Spleen (tissue), 11 donors: ENCODE data around the gene CYB5D1. TPM values are rescaled to one million over a fixed set of nuclear protein-coding genes. Genes with fewer than 3 reads are reported as not detected.

ENCODE experiments used
- DNase-seq: peaks from one replicate; pipeline ENCODE4 v3.0.0-alpha.2; 2020
- H3K27ac ChIP-seq, 8 donors: fragments of 200-600 bp; sonication (generic) in 7 of 8; 1 replicate in 4 of 8; 2 replicates in 4 of 8; pipeline versions ENCODE4 v1.5.0 to v1.8.0; 2016 to 2021; ENCODE audit warnings: inconsistent platforms in 4 of 8, mild to moderate bottlenecking in 4 of 8, moderate library complexity in 1 of 8
- H3K27me3 ChIP-seq, 7 donors: fragments of 200-600 bp; sonication (generic) in 6 of 7; replicated peaks in 1 of 7; 1 replicate in 4 of 7; 2 replicates in 3 of 7; pipeline versions ENCODE4 v1.5.0 to v1.8.0; 2016 to 2021; ENCODE audit warnings: inconsistent platforms in 3 of 7, mild to moderate bottlenecking in 1 of 7
- H3K36me3 ChIP-seq, 6 donors: fragments of 200-600 bp; sonication (generic) in 5 of 6; 1 replicate in 4 of 6; 2 replicates in 2 of 6; pipeline versions ENCODE4 v1.5.0 to v1.8.0; 2016 to 2021; ENCODE audit warnings: inconsistent platforms in 2 of 6
- H3K4me1 ChIP-seq, 6 donors: fragments of 200-600 bp; sonication (generic) in 5 of 6; 1 replicate in 3 of 6; 2 replicates in 3 of 6; pipeline versions ENCODE4 v1.5.0 to v1.8.0; 2016 to 2021; ENCODE audit warnings: inconsistent platforms in 3 of 6
- H3K4me3 ChIP-seq, 8 donors: fragments of 200-600 bp; sonication (generic) in 7 of 8; 1 replicate in 4 of 8; 2 replicates in 4 of 8; pipeline versions ENCODE4 v1.5.0 to v1.8.0; 2016 to 2021; ENCODE audit warnings: inconsistent platforms in 4 of 8, mild to moderate bottlenecking in 4 of 8, moderate library complexity in 2 of 8
- H3K9me3 ChIP-seq, 8 donors: fragments of 200-600 bp; sonication (generic) in 7 of 8; 1 replicate in 4 of 8; 2 replicates in 4 of 8; pipeline versions ENCODE4 v1.5.0 to v1.8.0; 2016 to 2021; ENCODE audit warnings: inconsistent platforms in 4 of 8
- POLR2A ChIP-seq, 3 donors: fragments of 450-650 bp; IDR thresholded peaks; one replicate each; pipeline ENCODE4 v1.5.1; 2017; ENCODE audit warnings: antibody characterized with exemption in 3 of 3, mild to moderate bottlenecking in 1 of 3
- POLR2AphosphoS5 ChIP-seq, 3 donors: sonication (generic); formaldehyde crosslinking; IDR thresholded peaks; one replicate each; pipeline ENCODE4 v1.5.1; 2017; ENCODE audit warnings: antibody characterized with exemption in 3 of 3
- WGBS, 5 donors: extraction: QIAGEN DNeasy Blood & Tissue Kit in 3 of 5; methylation state at CpG; one replicate each; pipeline versions ENCODE4 v1.1.5 to v1.1.7; 2013 to 2018; 5-methylcytosine and 5-hydroxymethylcytosine counted together
- intact Hi-C: fragments of 100-400 bp; cut with DNase I; formaldehyde crosslinking; loops from one replicate; pipeline ENCODE4 v1.15.0; 2023; ENCODE audit warnings: low total_unique reads
- polyA plus RNA-seq, 3 donors: library from polyadenylated mRNA; stranded (reverse); fragments of 200-250 nt; gene quantifications; one replicate each; pipeline ENCODE4 v1.2.1, GENCODE V29; 2013
- total RNA-seq, 7 donors: library from RNA; depleted of rRNA in 3 of 7; stranded (reverse); fragments of >200 nt in 3 of 7; fragmentation: NEBNext Ultra II Directional in 4 of 7; extraction: Animal tissue kit (Norgen Biotek cat#: 25700) in 4 of 7; gene quantifications; one replicate each; pipeline versions ENCODE4 v1.1.0 to v1.2.1, GENCODE V29; 2016 to 2021
- TF ChIP-seq, protein P1 (sequence below), 11 experiments: fragments of 200-600 bp in 7 of 11; fragments of 450-650 bp in 4 of 11; sonication (generic) in 4 of 11; IDR thresholded peaks in 8 of 11; conservative IDR thresholded peaks in 3 of 11; 1 replicate in 7 of 11; 2 replicates in 4 of 11; pipeline versions ENCODE4 v1.4.0 to v1.8.0; 2016 to 2021; ENCODE audit warnings: antibody characterized with exemption in 11 of 11, inconsistent platforms in 4 of 11, mild to moderate bottlenecking in 1 of 11
- donor health status: healthy with polysubstance abuse.
- donor health status: DM: no; HTN: no; CAD: no; lungs with moderate emphysema.
- donor health status: DM: no; HTN: no; CAD: no.
- donor health status: Bipolar disorder and iron deficiency.
- donor health status: healthy.
- donor health status: DM: no; HTN: no; CAD: no.
- donor health status: DM: yes; HTN: yes; CAD: no.

Gene CYB5D1
- total and polyA plus RNA-seq, 10 donors, result 2.1 to 13.2 (median 5.0) TPM

DNA sequence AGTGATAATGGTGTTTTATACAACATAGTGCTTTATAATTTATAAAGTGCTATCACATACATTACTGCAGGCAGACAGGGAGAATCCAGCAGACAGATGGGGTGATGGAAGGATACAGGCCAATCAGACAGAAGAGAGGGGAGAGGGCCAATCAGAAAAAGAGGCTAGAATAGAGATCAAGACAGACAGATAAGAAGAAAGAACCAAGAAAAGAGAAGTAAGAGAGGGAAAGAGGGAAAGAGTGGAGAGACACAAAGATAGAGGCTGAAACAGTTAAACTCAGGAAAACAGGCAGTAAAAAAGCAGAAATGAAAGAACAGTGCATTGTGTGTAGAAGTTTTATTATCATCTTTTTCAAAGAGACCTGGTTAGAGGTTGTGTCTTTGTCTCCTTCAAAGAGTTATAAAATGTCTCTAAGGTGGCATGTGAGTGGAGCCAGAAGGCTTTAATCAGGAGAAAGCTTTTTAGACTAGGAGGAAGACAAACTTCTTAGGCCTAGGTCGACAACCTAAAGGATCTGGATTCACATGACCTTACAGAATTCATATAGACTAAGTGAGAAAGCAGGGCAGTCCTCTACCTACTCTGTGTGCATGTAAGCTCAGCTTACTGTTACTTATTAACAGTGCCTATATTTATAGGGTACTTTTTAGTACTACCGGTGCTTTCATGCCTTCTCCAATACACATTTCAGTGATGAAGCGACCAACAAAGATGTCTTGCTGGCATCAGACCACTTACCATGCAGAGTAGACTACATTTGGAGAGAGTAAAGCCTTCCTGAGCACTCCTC, 22.5 kb downstream of the CYB5D1 start:
- no peak overlapping the region for H3K4me3 ChIP-seq
- DNase-seq, result no peak
- H3K4me1 ChIP-seq, result peaks cover 0 to 75% (median 55%) of the 10 kb centered on the region in 6 donors
- peaks cover 0 to 49% (median 15%) of the 10 kb centered on the region in 6 donors for H3K36me3 ChIP-seq
- intact Hi-C loops, result no loop called here
- TF ChIP-seq, protein P1, sequence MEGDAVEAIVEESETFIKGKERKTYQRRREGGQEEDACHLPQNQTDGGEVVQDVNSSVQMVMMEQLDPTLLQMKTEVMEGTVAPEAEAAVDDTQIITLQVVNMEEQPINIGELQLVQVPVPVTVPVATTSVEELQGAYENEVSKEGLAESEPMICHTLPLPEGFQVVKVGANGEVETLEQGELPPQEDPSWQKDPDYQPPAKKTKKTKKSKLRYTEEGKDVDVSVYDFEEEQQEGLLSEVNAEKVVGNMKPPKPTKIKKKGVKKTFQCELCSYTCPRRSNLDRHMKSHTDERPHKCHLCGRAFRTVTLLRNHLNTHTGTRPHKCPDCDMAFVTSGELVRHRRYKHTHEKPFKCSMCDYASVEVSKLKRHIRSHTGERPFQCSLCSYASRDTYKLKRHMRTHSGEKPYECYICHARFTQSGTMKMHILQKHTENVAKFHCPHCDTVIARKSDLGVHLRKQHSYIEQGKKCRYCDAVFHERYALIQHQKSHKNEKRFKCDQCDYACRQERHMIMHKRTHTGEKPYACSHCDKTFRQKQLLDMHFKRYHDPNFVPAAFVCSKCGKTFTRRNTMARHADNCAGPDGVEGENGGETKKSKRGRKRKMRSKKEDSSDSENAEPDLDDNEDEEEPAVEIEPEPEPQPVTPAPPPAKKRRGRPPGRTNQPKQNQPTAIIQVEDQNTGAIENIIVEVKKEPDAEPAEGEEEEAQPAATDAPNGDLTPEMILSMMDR (IDR thresholded peaks at IDR 0.05 in 8 of 11, conservative IDR thresholded peaks at IDR 0.05 in 3 of 11), result no peak
- TF ChIP-seq POLR2A (IDR thresholded peaks at IDR 0.05) (no peak), POLR2AphosphoS5 (IDR thresholded peaks at IDR 0.05) (no peak)
- 77 to 89% (median 82%) methylated on average over 3 of the region's 3 CpGs for WGBS, 5 donors
- no peaks in the 10 kb centered on the region for H3K9me3 ChIP-seq
- no peaks in the 10 kb centered on the region for H3K27me3 ChIP-seq
- peak overlapping the region in 4 of 8 donors; percentile 3 to 61 (median 44) for H3K27ac ChIP-seq

DNA sequence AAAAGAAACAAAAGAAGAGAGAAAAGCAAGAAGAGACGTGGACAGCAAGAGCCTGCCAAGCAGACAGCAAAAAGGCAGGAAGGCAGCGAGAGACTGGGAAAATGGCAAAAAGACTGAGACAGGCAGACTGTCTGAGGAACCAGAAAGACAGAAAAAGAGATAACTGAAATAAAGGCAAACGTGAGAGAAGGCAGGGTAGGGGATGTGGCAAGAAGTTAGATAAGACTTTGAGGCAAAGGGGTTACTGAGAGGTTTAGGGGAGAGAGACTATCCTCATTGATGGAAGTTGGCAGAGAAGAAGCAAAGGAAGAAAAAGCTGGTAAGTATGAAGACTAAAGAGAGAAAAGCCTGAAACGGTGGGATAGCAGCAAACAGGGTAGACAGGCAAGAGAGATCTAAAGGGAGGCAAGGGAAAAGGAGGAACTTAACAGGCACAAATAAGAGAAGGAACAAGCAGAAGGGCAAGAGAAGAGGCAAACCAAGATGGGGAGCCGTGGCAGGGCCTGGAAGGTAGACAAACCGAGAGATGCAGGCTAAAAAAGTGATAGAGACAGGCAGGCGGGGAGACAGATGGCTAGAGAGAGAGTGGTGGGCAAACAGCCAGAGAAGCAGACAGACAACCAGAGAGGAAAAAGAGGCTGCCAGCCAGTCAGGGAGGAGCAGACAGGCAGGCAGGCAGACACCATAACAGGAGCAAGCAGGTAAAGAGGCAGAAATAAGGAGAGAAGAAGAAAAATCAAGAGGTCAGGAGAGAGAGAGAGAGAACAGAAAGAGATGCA, 23.7 kb downstream of the CYB5D1 start:
- 39 to 55% (median 49%) methylated on average over 7 of the region's 7 CpGs for WGBS, 5 donors

DNA sequence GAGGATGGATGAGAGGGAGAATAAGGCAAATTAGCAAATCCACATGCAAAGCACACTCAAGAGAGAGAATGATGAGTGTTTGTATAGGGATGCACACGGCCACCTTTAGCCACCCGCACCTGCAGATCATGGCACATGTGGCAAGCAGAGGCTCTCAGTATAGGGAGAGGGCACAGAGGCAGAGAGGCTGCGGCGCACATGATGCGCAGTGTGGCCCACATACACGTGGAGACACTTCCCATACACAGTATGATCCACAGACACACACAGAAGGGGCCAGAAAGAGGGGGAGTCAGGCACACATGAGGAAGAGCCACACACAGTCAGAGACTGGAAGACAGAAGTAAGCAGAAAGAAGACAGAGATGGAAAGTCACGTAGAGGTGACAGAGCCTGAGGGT, 24.3 kb downstream of the CYB5D1 start:
- Histone ChIP-seq H3K36me3 (peaks cover 0 to 45% (median 13%) of the 10 kb centered on the region in 6 donors), H3K27ac (peak overlapping the region in 4 of 8 donors; percentile 34 to 61 (median 44)), H3K4me1 (peaks cover 13 to 74% (median 64%) of the 10 kb centered on the region in 6 donors), H3K4me3 (no peak overlapping the region), H3K27me3 (no peaks in the 10 kb centered on the region), H3K9me3 (no peaks in the 10 kb centered on the region)
- 63 to 79% (median 72%) methylated on average over 7 of the region's 7 CpGs for whole genome bisulfite sequencing, 5 donors
- DNase-seq, result no peak
- no peak for TF ChIP-seq POLR2A (IDR thresholded peaks at IDR 0.05)
- TF ChIP-seq POLR2AphosphoS5 (IDR thresholded peaks at IDR 0.05), result no peak
- TF ChIP-seq, protein P1 (IDR thresholded peaks at IDR 0.05 in 8 of 11, conservative IDR thresholded peaks at IDR 0.05 in 3 of 11), result no peak
- intact Hi-C loops, result no loop called here

More for the DNA sequence above, 23.7 kb downstream of the CYB5D1 start:
- DNase-seq, result no peak
- H3K27ac ChIP-seq, result peak overlapping the region in 4 of 8 donors; percentile 34 to 61 (median 44)
- H3K4me1 ChIP-seq, result peaks cover 7 to 73% (median 59%) of the 10 kb centered on the region in 6 donors
- intact Hi-C loops, result no loop called here
- no peak overlapping the region for H3K4me3 ChIP-seq
- no peak for TF ChIP-seq POLR2AphosphoS5 (IDR thresholded peaks at IDR 0.05)
- TF ChIP-seq POLR2A (IDR thresholded peaks at IDR 0.05), result no peak
- TF ChIP-seq, protein P1 (IDR thresholded peaks at IDR 0.05 in 8 of 11, conservative IDR thresholded peaks at IDR 0.05 in 3 of 11), result no peak
- H3K36me3 ChIP-seq, result peaks cover 0 to 45% (median 13%) of the 10 kb centered on the region in 6 donors
- no peaks in the 10 kb centered on the region for H3K9me3 ChIP-seq
- H3K27me3 ChIP-seq, result no peaks in the 10 kb centered on the region
